ENCODE measurements around the gene FNBP1L.

The FNBP1L gene

DNA sequence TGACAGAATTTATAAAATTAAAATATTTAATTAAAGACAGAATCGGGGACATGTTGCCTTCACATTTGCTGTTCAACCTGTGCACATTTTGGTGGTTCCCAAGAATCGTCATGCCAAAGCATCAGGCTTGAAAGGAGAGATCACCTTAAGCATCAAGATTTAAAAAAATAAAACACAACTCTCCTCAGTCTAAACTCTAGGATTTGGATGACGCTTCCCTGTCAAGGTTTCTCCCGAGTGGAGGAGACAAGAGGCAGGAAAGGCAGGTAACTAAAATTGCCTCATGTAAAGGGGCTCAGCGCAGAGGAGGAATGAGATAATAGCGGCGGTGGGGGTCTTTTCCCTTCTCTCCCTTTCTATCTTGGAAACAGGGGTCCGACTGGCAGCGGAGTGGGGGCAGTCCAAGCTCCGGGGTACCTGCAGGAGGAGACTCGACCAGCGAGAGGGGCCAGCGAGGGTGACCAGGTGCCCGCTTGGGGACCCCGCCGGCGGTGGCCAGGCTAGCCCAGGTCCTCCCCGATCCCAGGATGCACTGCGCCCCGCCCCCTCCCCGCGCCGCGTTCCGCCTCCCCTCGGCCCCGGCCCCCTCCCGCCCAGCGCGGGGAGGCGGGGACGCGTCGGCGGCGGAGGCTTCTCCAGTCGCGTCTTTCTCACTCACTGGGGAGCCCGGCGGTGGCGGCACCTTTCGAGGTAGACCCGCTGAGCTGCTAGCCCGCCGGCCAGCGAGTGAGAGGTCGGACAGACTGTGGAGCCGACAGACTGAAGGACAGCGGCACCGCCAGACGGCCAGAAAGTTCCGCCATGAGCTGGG lies at the start of gene FNBP1L:
Gene FNBP1L, plus strand, starts transcription at position 638 of the 811 bp plus-strand sequence. Its CDS starts 164 bp downstream, at position 802.
- DNase-seq, result peak; percentile 66

GRCh38 chr1:93399781-93400180 lies 48.1 kb upstream of the FNBP1L start:
- no peak for DNase-seq

- no peak for DNase-seq
Measured at GRCh38 chr1:93408203-93408602, 39.7 kb upstream of the FNBP1L start.

DNA sequence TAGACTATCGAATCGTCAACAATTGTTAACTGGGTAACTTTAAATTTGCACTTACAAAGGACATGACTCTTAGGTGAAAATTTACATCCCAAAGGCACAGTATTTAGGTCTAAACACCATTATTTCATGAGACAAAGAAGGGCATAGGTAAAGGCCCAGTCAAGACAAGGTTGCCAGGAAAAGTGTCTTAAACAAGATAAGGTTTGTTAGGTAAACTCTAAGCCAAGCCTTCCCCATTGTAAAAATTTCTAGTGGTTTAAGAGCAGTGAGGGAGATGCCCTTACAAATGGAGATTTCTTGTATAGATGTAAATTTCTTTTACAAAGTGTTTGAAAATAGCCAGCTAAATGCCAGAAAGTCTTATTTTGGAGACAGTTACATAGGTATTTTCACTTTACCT lies 36.9 kb upstream of the FNBP1L start:
- DNase-seq, result no peak

GRCh38 chr1:93414749-93415148 lies 33.2 kb upstream of the FNBP1L start:
- no peak for DNase-seq

DNA sequence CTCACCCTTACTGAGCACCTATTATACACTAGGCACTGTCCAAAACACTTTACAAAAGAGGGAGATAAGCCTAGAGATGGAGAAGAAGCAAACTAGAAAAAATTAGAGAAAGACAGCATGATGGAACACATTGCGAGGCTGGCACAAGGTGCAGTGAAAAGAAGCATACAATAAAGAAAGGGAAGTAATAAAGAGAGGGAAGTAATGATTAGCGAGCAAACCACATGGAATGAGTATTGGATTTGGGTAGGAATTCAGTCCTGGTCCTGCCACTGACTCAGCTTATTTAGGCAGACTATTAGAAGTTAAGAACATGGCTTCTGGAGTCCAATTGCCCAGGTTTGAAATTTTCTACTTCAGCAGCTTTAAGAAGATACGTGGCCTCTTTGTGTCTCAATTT lies 32.6 kb upstream of the FNBP1L start:
- DNase-seq, result no peak

GRCh38 chr1:93416183-93416582 lies 31.7 kb upstream of the FNBP1L start:
- DNase-seq, result no peak

DNA sequence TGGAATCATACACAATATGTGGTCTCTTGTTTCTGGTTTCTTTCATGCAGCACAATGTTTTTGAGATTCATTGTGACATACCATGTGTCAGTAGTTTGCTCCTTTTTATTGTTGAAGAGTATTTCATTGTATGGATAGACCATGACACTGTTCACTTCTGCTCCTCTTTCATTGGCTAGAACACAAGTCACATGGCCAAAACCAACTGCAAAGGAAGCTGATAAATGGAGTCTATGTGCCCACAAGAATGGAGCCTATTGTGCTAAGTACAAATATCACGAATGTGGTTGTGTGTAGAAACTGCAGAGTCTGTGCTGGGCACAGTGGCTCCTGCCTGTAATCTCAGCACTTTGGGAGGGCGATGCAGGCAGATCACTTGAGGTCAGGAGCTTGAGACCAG lies 28.6 kb upstream of the FNBP1L start:
- DNase-seq, result no peak

DNA sequence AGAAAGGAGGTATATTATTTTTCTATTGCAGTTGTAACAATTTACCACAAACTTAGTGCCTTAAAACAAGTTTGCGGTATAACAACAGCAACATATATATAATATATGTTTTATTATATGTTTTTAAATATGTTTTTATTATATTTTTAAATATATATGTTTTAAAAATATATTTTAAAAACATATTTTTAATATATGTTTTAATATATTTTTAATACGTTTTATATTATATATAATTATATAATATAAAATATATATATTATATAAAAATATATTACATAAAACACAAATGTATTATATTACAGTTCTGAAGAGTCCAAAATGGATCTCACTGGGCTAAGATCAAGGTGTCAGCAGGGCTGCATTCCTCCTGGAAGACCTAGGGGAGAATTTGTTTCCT lies 27.5 kb upstream of the FNBP1L start:
- DNase-seq, result no peak

GRCh38 chr1:93426181-93426580 lies 21.7 kb upstream of the FNBP1L start:
- DNase-seq, result no peak

GRCh38 chr1:93427656-93428055 lies 20.3 kb upstream of the FNBP1L start:
- DNase-seq, result no peak

GRCh38 chr1:93433407-93433961 lies 14.4 kb upstream of the FNBP1L start:
- no peak for DNase-seq

DNA sequence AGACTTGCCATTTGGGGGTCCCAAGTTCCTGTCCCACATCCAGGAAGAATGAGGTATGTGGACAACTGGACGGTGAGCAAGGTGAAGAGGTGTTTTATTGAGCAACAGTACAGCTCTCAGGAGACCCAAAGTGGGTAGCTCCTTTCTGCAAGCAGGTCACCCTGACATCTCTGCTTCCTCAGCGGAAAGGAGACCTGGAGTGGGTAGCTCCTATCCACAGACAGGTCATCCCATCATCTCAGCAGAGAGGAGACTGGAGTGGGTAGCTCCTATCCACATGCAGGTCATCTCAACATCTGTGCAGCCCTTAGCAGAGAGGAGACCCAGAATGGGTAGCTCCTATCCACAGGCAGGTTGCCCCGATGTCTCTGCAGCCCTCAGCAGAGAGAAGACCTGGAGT lies 13.8 kb upstream of the FNBP1L start:
- DNase-seq, result no peak

DNA sequence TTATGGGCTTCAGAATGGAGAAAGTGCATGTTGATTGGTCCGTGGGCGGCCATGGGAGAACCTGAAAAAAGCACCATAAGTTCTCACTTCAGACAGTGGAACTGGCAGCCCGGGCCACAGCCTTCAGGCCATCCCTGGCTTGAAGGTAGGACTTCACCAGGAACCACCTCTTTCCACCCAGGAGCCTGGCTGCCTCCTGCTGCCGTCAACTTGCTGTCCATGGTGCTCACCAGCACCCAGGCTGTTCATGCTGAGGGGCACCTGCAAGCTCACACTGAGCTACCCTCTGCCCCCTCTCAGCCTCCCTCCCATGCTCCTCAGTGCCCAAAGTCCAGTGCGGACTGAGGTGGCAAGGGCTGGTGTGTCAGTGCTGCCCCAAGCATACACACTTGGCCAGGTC lies 12.9 kb upstream of the FNBP1L start:
- DNase-seq, result no peak

- no peak for DNase-seq
Measured at GRCh38 chr1:93435443-93435842, 12.5 kb upstream of the FNBP1L start.

DNA sequence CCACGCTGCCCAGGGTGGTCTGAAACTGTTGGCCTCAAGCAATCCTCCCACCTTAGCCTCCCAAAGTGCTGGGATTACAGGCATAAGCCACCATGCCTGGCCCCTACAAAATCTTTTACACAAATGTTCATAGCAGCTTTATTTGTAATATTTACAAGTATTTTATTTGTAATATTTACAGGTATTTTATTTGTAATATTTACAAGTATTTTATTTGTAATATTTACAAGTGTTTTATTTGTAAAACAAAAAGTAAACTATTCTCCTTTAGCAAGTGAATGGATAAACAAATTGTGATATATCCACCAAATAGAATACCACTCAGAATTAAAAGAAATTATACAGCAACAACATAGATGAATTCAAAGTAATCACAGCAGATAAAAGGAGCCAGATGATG lies 11.4 kb upstream of the FNBP1L start:
- DNase-seq, result no peak

DNA sequence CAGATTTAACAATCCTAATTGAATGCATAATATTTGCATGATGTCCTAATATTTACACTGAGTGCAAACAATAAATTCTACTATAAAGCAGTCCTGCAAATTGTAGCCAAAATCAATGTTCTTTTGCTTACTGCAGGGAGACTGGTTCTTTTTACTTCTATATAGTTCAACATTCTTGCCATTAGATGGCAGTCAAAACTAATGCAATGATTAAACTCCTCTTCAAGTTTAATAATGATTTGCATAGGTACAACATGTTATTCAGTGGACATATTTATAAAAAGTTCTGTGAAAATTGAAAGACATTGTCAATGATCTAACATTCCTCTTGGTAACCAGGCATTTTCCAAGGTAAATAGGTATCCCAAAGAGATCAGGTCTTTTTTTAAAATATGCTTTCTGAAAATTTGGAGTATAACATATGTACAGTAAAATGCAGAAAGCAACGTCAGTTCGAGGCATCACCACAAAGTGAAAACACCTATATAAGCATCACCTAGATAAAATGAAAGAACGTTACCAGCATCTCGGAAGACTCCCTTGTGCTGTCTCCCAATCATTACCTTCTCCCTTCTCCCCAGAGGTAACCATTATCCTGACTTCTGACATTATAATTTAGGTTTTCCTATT lies 9.8 kb upstream of the FNBP1L start:
- DNase-seq, result peak; percentile 72

GRCh38 chr1:93438716-93439115 lies 9.2 kb upstream of the FNBP1L start:
- no peak for DNase-seq

DNA sequence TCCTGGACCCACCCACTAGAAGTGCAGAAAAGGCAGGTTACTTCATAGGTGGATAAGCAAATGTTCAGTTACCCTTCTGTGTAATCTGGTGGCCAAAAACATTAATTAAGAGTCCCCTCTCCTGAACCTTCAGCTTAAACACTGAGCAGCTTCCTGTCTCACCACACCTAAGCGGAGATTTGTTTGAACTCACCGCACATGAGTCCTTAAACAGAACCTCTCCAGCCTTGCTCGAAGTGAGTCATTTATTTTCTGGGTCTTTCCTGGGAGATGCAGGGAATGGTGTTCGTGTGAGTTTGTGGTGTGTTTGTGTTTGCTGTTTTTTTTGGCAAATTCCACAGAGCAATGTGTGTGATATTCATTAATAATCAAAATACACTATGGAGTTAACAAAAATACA lies 7.6 kb upstream of the FNBP1L start:
- no peak for DNase-seq

DNA sequence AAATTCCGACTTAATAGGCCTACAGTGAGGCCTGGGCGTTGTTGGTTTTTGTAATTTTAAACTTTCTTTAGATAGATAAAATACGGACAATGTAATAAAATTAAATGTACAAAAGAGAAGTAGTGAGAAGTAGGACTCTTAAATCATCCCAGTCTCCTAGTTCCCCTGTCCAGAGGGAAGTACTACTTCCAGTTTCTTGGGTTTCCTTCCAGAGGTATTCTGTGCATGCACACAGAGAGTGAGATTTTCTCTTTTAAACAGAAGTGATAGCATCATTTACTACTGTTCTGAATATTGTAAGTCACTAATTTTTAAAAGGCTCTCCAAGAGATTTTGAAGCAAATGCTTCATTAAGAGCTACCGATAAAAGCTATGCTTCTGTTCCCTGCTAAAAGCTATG lies 7.2 kb upstream of the FNBP1L start:
- no peak for DNase-seq

GRCh38 chr1:93441589-93441988 lies 6.3 kb upstream of the FNBP1L start:
- no peak for DNase-seq

GRCh38 chr1:93442008-93442666 lies 5.8 kb upstream of the FNBP1L start:
- no peak for DNase-seq

- DNase-seq, result no peak
Measured at GRCh38 chr1:93442741-93443140, 5.2 kb upstream of the FNBP1L start.

GRCh38 chr1:93443454-93443853 lies 4.5 kb upstream of the FNBP1L start:
- DNase-seq, result no peak

Measured in NCI-H1694 treated with DMSO at 0.1 percent for 48 hours (cell line).